HG03064 (cell line): ENCODE data around the gene BCL2.

Source experiments
- ATAC-seq: cut with Tn5 transposase; IDR thresholded peaks from one replicate; pipeline ENCODE4 v1.9.1; 2021; ENCODE audit warnings: low read depth; ENCODE audit not compliant: unreplicated experiment

BCL2 gene

DNA sequence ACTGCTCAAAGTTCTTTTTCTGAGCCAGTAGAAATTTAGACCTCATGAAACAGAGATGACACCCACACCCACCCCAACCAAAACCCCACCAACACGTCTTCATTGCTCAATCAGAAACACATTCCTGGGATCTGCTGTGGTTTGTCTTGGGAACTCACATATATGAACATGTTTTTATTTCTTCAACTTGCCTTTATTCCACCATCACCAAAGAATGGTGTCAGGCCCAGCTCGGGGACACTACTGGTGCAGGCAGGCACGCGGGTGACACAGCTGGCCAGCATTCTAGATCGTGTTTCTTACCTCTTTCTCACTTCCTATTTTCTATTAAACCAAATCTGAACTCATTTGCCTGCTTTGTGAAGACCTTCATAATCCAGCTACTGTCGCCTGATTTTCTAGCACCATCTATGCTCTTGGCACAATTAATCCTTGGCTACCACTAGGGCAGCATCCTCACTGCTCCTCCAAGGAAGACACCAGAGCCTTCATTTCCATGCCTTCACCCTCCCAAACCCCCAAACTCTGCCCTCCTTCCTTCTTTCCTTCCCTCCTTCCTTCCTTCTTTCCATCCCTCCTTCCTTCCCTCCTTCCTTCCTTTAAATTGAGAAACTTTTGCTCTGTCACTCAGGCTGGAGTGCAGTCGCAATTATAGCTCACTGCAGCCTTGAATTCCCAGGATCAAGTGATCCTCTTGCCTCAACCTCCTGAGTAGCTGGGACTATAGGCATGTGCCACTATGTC lies 157.1 kb downstream of the BCL2 start:
- ATAC-seq: peak; percentile 15

DNA sequence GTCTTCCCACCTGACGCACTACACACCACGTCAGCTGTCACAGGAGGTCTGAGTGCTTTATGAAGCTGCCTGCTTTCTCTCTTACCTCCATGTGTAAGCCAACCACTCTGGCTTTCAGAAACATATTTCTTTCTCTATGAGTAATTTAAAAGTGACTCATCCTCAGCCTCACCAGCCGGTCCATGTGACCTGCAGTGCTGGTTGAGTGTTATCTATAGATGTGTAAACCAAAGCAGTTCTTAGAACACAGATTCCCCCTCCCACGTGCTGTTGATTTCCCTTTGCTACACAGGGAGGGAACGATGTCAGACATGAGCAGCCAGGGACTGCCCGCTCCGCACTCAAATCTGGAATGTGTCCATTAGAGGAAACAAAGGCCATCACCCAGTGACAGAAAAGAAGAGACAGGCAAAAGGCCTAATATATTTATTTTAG lies 157.8 kb downstream of the BCL2 start:
- peak; percentile 44 for ATAC-seq

- ATAC-seq: peak; percentile 18
These were observed 158.4 kb downstream of the BCL2 start for GRCh38 chr18:63161032-63161760.

DNA sequence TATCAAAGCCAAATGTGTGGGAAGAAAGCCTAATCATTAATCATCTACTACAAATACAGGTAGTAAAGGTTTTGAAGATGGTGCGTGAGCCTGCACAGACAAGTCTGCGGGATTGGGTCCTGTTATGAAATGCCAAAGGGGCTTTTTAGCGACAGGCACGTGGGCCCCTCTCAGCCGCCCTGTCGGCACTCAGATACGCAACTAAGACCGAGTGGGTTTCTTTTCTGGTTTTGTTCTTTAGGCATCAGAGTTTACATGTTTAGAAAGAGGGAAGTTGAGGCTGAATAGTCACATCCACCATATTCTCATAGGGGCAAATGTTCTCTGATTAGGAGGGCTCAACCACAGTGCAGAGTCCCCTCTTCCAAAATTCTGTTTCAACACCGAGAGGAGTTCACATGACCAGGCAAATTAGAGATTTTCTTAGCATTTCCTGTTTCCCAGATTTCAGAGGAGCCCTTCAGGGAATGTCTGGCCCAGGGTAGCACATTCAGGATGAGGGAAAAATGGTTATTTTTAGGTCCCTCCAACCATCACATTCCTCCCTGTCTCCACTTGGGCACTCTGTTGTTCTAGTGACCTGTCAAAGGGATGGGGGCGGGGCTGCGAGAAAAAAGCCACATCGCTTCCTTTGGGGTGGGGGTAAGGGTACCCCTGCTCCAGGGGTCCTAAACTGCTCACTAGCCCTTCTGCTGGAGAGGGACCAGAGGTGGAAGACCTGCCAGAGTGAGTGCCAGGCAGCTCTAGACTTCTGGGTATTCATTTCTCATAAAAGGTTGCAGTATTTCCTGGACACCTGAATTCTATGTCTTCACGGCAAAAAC lies 159.2 kb downstream of the BCL2 start:
- ATAC-seq: no peak

- ATAC-seq: no peak
These were observed 160.0 kb downstream of the BCL2 start for GRCh38 chr18:63159590-63159989.

- no peak for ATAC-seq
These were observed 160.8 kb downstream of the BCL2 start for GRCh38 chr18:63158676-63159291.

DNA sequence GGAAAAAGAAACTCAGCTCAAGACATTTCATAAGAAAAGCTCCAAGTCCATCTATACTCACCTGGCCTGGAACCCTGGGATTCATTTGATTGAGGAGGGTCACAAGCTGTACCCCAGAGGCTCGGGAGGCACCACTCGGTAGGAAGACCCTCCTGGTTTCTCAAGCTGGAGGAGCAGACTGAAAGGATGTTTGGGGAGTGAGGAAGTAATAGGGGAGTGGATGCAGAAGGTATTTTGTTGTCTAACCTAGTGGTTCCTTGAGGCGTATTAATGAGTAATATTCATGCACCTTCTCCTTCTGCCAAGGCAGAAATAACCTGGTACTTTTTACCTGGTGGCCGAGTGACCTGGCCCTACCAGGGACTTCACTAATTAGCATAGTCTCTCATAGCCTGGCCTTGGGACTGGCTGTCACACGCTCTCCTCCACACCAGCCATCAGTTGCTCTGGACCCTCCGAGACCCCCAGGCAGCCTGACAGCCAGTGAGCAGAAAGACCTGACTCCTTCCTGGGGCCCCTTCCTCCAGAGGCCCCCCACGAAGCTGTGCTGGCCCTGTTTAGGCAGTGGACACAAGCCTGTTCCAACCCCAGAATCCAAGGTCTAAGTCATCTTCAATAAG lies 161.4 kb downstream of the BCL2 start:
- no peak for ATAC-seq

GRCh38 chr18:63157293-63158011 lies 162.1 kb downstream of the BCL2 start:
- no peak for ATAC-seq

- ATAC-seq: no peak
These were observed 163.4 kb downstream of the BCL2 start for GRCh38 chr18:63155910-63156773.

DNA sequence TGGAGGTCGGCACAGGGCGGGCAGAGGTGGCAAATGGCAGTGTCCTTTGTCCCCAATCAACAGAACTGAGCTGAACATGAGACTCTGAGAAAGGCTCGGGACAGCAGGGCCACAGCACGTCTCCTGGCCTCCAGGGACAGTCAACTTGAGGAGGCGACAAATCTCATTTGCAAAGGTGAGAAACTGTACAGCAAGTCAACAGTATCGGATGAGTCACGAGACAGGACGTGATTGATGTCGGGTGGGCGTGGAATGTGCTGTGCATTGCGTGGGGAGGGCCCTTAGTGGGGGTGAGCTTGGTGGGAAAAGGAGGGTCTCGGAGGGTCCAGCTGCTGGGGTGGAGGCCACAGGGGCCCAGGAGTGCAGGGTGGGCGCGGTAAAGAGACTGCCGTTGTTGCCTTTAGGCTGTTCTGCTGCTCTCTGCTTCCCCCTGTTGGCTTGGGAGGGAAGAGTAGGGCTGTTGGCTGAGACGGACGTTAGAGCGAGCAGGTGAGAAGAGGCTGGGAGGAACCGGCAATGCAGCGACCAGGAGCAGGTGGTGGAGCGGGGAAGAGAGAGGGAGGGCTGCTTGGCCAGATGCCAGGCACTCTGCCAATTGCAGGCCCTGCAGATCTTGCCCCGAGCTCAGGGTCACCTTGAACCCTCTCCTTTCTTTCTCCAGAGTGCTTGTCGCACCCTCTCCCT lies 164.3 kb downstream of the BCL2 start:
- peak; percentile 40 for ATAC-seq

DNA sequence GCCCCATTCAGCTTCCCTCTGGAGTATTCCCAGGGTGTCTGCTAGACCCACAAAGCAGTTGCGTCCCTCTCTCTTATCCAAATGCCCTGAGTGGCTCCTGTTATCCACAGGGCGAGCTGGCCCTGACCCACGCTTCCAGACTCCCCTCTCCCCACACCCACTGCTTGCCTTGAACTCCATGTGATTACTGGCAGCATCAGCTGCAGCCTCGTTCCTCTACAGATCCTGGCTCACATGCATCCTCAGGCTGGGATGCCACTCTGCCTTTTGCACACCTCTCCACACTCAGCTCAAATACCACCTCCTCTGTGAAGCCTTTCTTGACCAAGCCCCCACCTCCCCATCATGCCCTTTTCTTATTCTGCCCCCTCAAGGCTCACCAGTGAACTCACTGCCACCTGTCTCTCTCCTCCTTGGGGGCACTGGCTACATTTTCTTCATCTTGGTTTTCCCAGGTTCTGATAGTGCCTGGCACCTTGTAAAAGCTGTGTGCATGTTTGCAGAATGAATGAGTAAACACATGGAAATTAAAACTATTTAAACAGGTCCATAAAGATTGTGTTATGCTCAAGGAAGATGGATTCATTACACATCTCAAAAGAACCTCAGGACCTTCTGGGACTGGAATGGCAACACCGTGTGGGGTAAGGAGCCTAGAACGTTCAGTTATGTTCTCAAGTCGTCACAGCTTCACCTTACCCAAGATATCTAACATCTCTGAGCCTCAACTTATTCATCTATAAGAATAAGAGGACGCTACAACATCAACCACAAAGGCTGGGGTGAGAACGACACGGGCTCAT lies 165.0 kb downstream of the BCL2 start:
- ATAC-seq: no peak

- ATAC-seq: no peak
These were observed 166.8 kb downstream of the BCL2 start for GRCh38 chr18:63152791-63153190.

- ATAC-seq: no peak
These were observed 167.5 kb downstream of the BCL2 start for GRCh38 chr18:63152096-63152495.

- no peak for ATAC-seq
These were observed 168.0 kb downstream of the BCL2 start for GRCh38 chr18:63151539-63151938.

DNA sequence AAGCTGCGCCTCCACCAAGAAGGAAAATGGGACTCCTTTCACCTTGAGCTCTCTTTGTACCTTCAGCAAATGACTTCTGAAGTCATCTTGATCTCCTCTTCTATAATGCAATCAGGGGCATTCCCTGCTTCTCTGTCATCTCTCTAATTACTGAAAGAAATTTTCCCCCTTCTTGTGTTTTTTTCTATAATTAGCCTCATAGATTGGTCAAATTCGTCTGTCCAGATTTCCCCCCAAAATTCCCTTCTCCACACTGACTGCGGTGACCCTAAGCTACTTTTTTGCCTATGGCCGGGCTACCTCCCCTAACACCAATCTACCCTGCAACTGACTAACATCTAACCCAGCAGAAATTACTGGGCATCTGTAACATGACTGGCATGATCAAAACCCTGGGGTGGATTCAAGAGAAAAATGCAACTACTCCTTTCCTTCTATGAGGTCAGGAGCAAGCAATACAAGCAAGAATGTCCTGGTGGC lies 168.6 kb downstream of the BCL2 start:
- no peak for ATAC-seq

GRCh38 chr18:63150326-63150725 lies 169.2 kb downstream of the BCL2 start:
- ATAC-seq: no peak

DNA sequence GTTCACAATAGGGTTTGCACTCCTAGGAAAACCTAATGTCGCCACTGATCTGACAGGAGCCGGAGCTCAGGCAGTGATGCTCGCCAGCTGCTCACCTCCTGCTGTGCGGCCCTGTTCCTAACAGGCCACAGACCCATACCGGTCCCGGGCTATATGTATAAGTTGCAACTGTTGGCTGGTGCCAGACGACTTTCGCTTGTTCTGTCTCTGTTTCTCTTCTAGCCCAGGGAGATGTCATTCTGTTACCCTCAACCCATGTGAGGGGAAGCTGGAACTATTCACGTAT lies 170.3 kb downstream of the BCL2 start:
- no peak for ATAC-seq
